A549 (cell line): Measurements from ENCODE around the gene UCP3. TPM values are rescaled to one million over a fixed set of nuclear protein-coding genes. Genes with fewer than 3 reads are reported as not detected.

ENCODE experiments used
- ATAC-seq, 2 experiments: fragments of 200-7000 bp in 1 of 2; fragments of >200 bp in 1 of 2; cut with Nextera tagmentation in 1 of 2; cut with Tn5 transposase in 1 of 2; 3 replicates each; pipeline versions ENCODE4 v1.8.0 to v1.9.1; 2018 to 2020; ENCODE audit warnings: mild to moderate bottlenecking in 1 of 2, moderate library complexity in 1 of 2
- CTCF ChIA-PET: fragments of 300-600 bp; sonication (Branson Sonifier 250); formaldehyde crosslinking; extraction: SDS; loops from one replicate; lab custom pipeline; 2021; ENCODE audit warnings: antibody characterized with exemption, inconsistent platforms; lab: Yijun Ruan, JAX
- POLR2A ChIA-PET: fragments of 350-600 bp; formaldehyde crosslinking; extraction: SDS; loops from one replicate; lab custom pipeline; 2021; ENCODE audit warnings: antibody characterized with exemption, inconsistent platforms; lab: Yijun Ruan, JAX
- DNase-seq, 2 experiments: peaks; one replicate each; pipeline versions ENCODE4 v3.0.0 to v3.0.0-alpha.2; 2011 to 2016; ENCODE audit warnings: low read depth in 1 of 2, low spot score in 1 of 2
- FAIRE-seq: peaks from 2 replicates; lab custom pipeline; 2011; peaks lifted over from hg19 to GRCh38; lab: Jason Lieb, UNC
- H3K27ac ChIP-seq, 2 experiments: fragments of >200 bp; sonication (Bioruptor Twin); formaldehyde crosslinking; 3 replicates each; pipeline ENCODE4 v1.5.1; 2016 to 2017
- H3K4me1 ChIP-seq: fragments of >200 bp; sonication (Bioruptor Twin); formaldehyde crosslinking; 3 replicates; pipeline ENCODE4 v1.6.1; 2016
- H3K4me2 ChIP-seq: fragments of >200 bp; sonication (Bioruptor Twin); formaldehyde crosslinking; 3 replicates; pipeline ENCODE4 v1.6.1; 2016
- H3K4me3 ChIP-seq: fragments of >200 bp; sonication (Bioruptor Twin); formaldehyde crosslinking; 3 replicates; pipeline ENCODE4 v1.5.1; 2016
- H3K9me3 ChIP-seq: fragments of >200 bp; sonication (Bioruptor Twin); formaldehyde crosslinking; 3 replicates; pipeline ENCODE4 v1.6.1; 2016
- BHLHE40 ChIP-seq: IDR thresholded peaks from 2 replicates; pipeline ENCODE4 v1.6.1; 2012; ENCODE audit warnings: low read depth, low read length, inconsistent platforms
- CBX2 ChIP-seq: fragments of 200-600 bp; sonication (generic); IDR thresholded peaks from 2 replicates; pipeline ENCODE4 v1.6.1; 2016; ENCODE audit warnings: low read depth, mild to moderate bottlenecking, borderline replicate concordance
- EHMT2 ChIP-seq: fragments of 200-600 bp; sonication (generic); IDR thresholded peaks from 2 replicates; pipeline ENCODE4 v1.6.1; 2016; ENCODE audit warnings: antibody characterized with exemption, low read depth, mild to moderate bottlenecking, moderate library complexity
- EP300 ChIP-seq, 2 experiments: fragments of >200 bp; sonication (Bioruptor Twin); formaldehyde crosslinking; IDR thresholded peaks; 2 replicates in 1 of 2; 3 replicates in 1 of 2; pipeline ENCODE4 v1.6.1; 2016 to 2017
- ESRRA ChIP-seq: fragments of 150-350 bp; IDR thresholded peaks from 2 replicates; pipeline ENCODE4 v1.6.1; 2014; ENCODE audit warnings: mild to moderate bottlenecking, low read length, borderline replicate concordance
- FOSL2 ChIP-seq, 2 experiments: fragments of 450-650 bp in 1 of 2; fragments of >200 bp in 1 of 2; sonication (Bioruptor Twin) in 1 of 2; formaldehyde crosslinking; IDR thresholded peaks; 2 replicates each; pipeline versions ENCODE4 v1.5.0 to v1.6.1; 2016 to 2020; ENCODE audit warnings: mild to moderate bottlenecking in 1 of 2, moderate library complexity in 1 of 2
- FOXS1 ChIP-seq: fragments of 250-450 bp; sonication (Bioruptor Pico); IDR thresholded peaks from 2 replicates; pipeline ENCODE4 v1.5.0; 2020; ENCODE audit warnings: mild to moderate bottlenecking, moderate library complexity
- GATA3 ChIP-seq: IDR thresholded peaks from 2 replicates; pipeline ENCODE4 v1.6.1; 2012; ENCODE audit warnings: borderline replicate concordance
- HEYL ChIP-seq: fragments of 250-450 bp; sonication (Bioruptor Pico); IDR thresholded peaks from 2 replicates; pipeline ENCODE4 v1.8.0; 2021; ENCODE audit warnings: mild to moderate bottlenecking, moderate library complexity
- HMGXB4 ChIP-seq: fragments of 250-450 bp; sonication (Bioruptor Pico); IDR thresholded peaks from 2 replicates; pipeline ENCODE4 v1.5.0; 2021; ENCODE audit warnings: mild to moderate bottlenecking, moderate library complexity, borderline replicate concordance
- HOXA7 ChIP-seq: fragments of 250-450 bp; sonication (Bioruptor Pico); IDR thresholded peaks from 2 replicates; pipeline ENCODE4 v1.5.0; 2020; ENCODE audit warnings: mild to moderate bottlenecking, moderate library complexity
- HOXB13 ChIP-seq: fragments of 250-450 bp; sonication (Bioruptor Pico); IDR thresholded peaks from 2 replicates; pipeline ENCODE4 v1.5.0; 2020; ENCODE audit warnings: low read depth, mild to moderate bottlenecking, moderate library complexity
- HOXB5 ChIP-seq: fragments of 250-450 bp; sonication (Bioruptor Pico); IDR thresholded peaks from 2 replicates; pipeline ENCODE4 v1.5.0; 2020; ENCODE audit warnings: mild to moderate bottlenecking, moderate library complexity
- JUNB ChIP-seq: fragments of >200 bp; sonication (Bioruptor Twin); formaldehyde crosslinking; IDR thresholded peaks from 2 replicates; pipeline ENCODE4 v1.6.1; 2016
- KDM5A ChIP-seq: fragments of 200-600 bp; sonication (generic); IDR thresholded peaks from 2 replicates; pipeline ENCODE4 v1.6.1; 2016; ENCODE audit warnings: antibody characterized with exemption, mild to moderate bottlenecking
- MAZ ChIP-seq: fragments of 150-350 bp; IDR thresholded peaks from 2 replicates; pipeline ENCODE4 v1.6.1; 2014; ENCODE audit warnings: antibody characterized with exemption, low read depth, low read length, borderline replicate concordance
- MYC ChIP-seq: IDR thresholded peaks from 2 replicates; pipeline ENCODE4 v1.6.1; 2012; ENCODE audit warnings: mild to moderate bottlenecking, inconsistent platforms, low read length, improper control_type of control experiment, borderline replicate concordance
- NFE2L2 ChIP-seq: fragments of 150-350 bp; conservative IDR thresholded peaks from 2 replicates; pipeline ENCODE4 v1.6.1; 2014; ENCODE audit warnings: low read length
- NR3C1 ChIP-seq: fragments of >200 bp; sonication (Bioruptor Twin); formaldehyde crosslinking; IDR thresholded peaks from 3 replicates; pipeline ENCODE4 v1.6.1; 2017
- PHF8 ChIP-seq: fragments of 200-600 bp; sonication (generic); IDR thresholded peaks from 2 replicates; pipeline ENCODE4 v1.6.1; 2016; ENCODE audit warnings: low read depth, mild to moderate bottlenecking, antibody characterized with exemption, moderate library complexity, borderline replicate concordance
- RAD21 ChIP-seq, 2 experiments: fragments of >200 bp in 1 of 2; sonication (Bioruptor Twin) in 1 of 2; formaldehyde crosslinking in 1 of 2; IDR thresholded peaks in 1 of 2; conservative IDR thresholded peaks in 1 of 2; 2 replicates in 1 of 2; 3 replicates in 1 of 2; pipeline ENCODE4 v1.6.1; 2012 to 2018; ENCODE audit warnings: inconsistent platforms in 1 of 2
- SREBF2 ChIP-seq: fragments of 450-650 bp; IDR thresholded peaks from 2 replicates; pipeline ENCODE4 v1.6.1; 2014; ENCODE audit warnings: mild to moderate bottlenecking, moderate library complexity
- ZSCAN20 ChIP-seq: fragments of 250-450 bp; sonication (Bioruptor Pico); IDR thresholded peaks from 2 replicates; pipeline ENCODE4 v1.8.0; 2022; ENCODE audit warnings: mild to moderate bottlenecking, moderate library complexity
- WGBS: methylation state at CpG from one replicate; pipeline ENCODE4 v1.1.6; 2017; ENCODE audit errors: missing lambda C conversion rate; 5-methylcytosine and 5-hydroxymethylcytosine counted together
- polyA plus RNA-seq, 4 experiments: library from polyadenylated mRNA; depleted of rRNA in 3 of 4; stranded (reverse); fragments of >200 nt; fragmentation: RNase III in 1 of 4; extraction: RNeasy Plus Mini Kit Qiagen cat#74134 plus additional on column Dnase treatment in 1 of 4; gene quantifications; 2 replicates in 3 of 4; 3 replicates in 1 of 4; pipeline ENCODE4 v1.2.3, GENCODE V29; 2011 to 2017
- TF ChIP-seq, protein P1 (sequence below): fragments of 250-450 bp; sonication (Bioruptor Pico); IDR thresholded peaks from 2 replicates; pipeline ENCODE4 v1.5.0; 2020; ENCODE audit warnings: low read depth, mild to moderate bottlenecking, moderate library complexity
- TF ChIP-seq, protein P2 (sequence below): fragments of 150-350 bp; IDR thresholded peaks from 2 replicates; pipeline ENCODE4 v1.6.1; 2014; ENCODE audit warnings: low read depth, mild to moderate bottlenecking, low read length
- TF ChIP-seq, protein P3 (sequence below): IDR thresholded peaks from 2 replicates; pipeline ENCODE4 v1.6.1; 2012

UCP3 gene
- polyA plus RNA-seq, 2 of the 4 experiments (the other 2 are of a cell fraction) = 1.3 to 1.5 TPM

DNA sequence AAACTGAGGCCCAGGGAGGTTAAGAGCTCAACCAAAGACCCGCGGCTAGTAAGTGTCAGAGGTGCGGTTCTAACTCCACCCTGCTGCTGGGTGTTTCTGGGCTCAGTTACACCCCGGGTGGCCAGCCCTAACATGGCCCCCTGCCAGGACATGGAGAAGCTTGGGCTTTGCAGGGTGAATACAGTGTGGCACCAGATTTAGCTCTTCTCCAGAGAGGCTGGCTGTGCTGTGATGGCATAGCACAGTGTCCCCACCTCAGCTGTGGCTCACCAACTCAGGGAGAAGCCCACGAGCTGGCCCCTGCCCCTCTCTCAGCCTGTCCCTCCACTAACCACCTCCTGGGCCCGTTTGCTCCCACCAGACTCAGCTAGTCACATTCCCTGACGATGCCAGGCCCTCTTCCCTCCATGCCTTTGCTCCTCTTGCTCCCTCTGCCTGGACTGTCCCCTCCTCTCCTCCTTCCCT is 7.0 kb downstream of the UCP3 start:
- no peak overlapping the region for H3K27ac ChIP-seq
- no peak overlapping the region for H3K4me3 ChIP-seq
- no peaks in the 10 kb centered on the region for H3K4me1 ChIP-seq
- WGBS = 76% methylated on average over 7 of the region's 7 CpGs
- DNase-seq (no peak), ATAC-seq (no peak), FAIRE-seq (no peak)
- no peak for TF ChIP-seq GATA3
- no peak for TF ChIP-seq EP300 (IDR thresholded peaks at IDR 0.05)
- no peak for TF ChIP-seq PHF8
- no peak for TF ChIP-seq HOXA7 (CRISPR knock-in tag)
- TF ChIP-seq, protein P1, sequence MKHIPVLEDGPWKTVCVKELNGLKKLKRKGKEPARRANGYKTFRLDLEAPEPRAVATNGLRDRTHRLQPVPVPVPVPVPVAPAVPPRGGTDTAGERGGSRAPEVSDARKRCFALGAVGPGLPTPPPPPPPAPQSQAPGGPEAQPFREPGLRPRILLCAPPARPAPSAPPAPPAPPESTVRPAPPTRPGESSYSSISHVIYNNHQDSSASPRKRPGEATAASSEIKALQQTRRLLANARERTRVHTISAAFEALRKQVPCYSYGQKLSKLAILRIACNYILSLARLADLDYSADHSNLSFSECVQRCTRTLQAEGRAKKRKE = no peak
- TF ChIP-seq SREBF2 = no peak
- no peak for TF ChIP-seq CBX2
- no peak for TF ChIP-seq HEYL (CRISPR knock-in tag)
- TF ChIP-seq, protein P2, sequence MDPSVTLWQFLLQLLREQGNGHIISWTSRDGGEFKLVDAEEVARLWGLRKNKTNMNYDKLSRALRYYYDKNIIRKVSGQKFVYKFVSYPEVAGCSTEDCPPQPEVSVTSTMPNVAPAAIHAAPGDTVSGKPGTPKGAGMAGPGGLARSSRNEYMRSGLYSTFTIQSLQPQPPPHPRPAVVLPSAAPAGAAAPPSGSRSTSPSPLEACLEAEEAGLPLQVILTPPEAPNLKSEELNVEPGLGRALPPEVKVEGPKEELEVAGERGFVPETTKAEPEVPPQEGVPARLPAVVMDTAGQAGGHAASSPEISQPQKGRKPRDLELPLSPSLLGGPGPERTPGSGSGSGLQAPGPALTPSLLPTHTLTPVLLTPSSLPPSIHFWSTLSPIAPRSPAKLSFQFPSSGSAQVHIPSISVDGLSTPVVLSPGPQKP = no peak
- TF ChIP-seq MYC = no peak
- TF ChIP-seq NFE2L2 = no peak
- no peak for TF ChIP-seq MAZ
- no peak for TF ChIP-seq FOSL2 (IDR thresholded peaks at IDR 0.05)
- no peak for TF ChIP-seq FOSL2 (CRISPR knock-in tag; IDR thresholded peaks at IDR 0.05)
- no peak for TF ChIP-seq KDM5A
- TF ChIP-seq HMGXB4 (CRISPR knock-in tag) = no peak
- TF ChIP-seq HOXB5 (CRISPR knock-in tag) = no peak
- TF ChIP-seq ZSCAN20 (CRISPR knock-in tag) = no peak
- TF ChIP-seq, protein P3, sequence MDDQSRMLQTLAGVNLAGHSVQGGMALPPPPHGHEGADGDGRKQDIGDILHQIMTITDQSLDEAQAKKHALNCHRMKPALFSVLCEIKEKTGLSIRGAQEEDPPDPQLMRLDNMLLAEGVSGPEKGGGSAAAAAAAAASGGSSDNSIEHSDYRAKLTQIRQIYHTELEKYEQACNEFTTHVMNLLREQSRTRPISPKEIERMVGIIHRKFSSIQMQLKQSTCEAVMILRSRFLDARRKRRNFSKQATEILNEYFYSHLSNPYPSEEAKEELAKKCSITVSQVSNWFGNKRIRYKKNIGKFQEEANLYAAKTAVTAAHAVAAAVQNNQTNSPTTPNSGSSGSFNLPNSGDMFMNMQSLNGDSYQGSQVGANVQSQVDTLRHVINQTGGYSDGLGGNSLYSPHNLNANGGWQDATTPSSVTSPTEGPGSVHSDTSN = no peak
- no peaks in the 10 kb centered on the region for H3K9me3 ChIP-seq
- CTCF ChIA-PET = interaction anchor here (0.5 to 1.6 kb wide), 5 partner anchors 8 to 44 kb away, joined by 3 to 4 read pairs (median 3); no protein-coding TSS in a partner anchor
- no peak overlapping the region for H3K4me2 ChIP-seq
- POLR2A ChIA-PET = interaction anchor here (0.7 kb wide), 1 partner anchor 20 kb away, joined by 4 read pairs; the partner anchor contains the start of gene UCP2

GRCh38 chr11:74000307-74001133 is 8.4 kb downstream of the UCP3 start:
- no peak overlapping the region for H3K4me2 ChIP-seq
- H3K9me3 ChIP-seq = no peaks in the 10 kb centered on the region
- ChIA-PET POLR2A (no interaction called here), CTCF (interaction anchor here (1.6 kb wide), 1 partner anchor 45 kb away, joined by 3 read pairs; no protein-coding TSS in a partner anchor)
- DNase-seq (no peak), ATAC-seq (no peak), FAIRE-seq (no peak)
- H3K4me1 ChIP-seq = no peaks in the 10 kb centered on the region
- TF ChIP-seq FOXS1 (CRISPR knock-in tag) (no peak), RAD21 (conservative IDR thresholded peaks at IDR 0.05 in 1 of 2, IDR thresholded peaks at IDR 0.05 in 1 of 2) (no peak), KDM5A (no peak), BHLHE40 (no peak), JUNB (no peak), HOXA7 (CRISPR knock-in tag) (no peak), FOSL2 (IDR thresholded peaks at IDR 0.05) (no peak), FOSL2 (CRISPR knock-in tag; IDR thresholded peaks at IDR 0.05) (no peak), SREBF2 (no peak), HOXB13 (CRISPR knock-in tag) (no peak), HEYL (CRISPR knock-in tag) (no peak), NR3C1 (no peak), EHMT2 (no peak), ESRRA (no peak)
- no peak overlapping the region for H3K27ac ChIP-seq
- no peak overlapping the region for H3K4me3 ChIP-seq
- WGBS = 91% methylated on average over 14 of the region's 14 CpGs
